ENCODE measurements around the gene SV2C. TPM values are rescaled to one million over a fixed set of nuclear protein-coding genes. Genes with fewer than 3 reads are reported as not detected.

SV2C gene
- total and polyA plus RNA-seq, 10 of the 15 experiments (the other 5 are each of a cell fraction or from before 2014, with no cell fraction given): under 0.01 to 1.1 (median 0.63) TPM

- in situ Hi-C loops (cut with MboI) (no loop called here), intact Hi-C loops (cut with micrococcal nuclease; ENCODE audit: unreplicated experiment) (no loop called here)
- DNase-seq (ENCODE audit: low read depth, low spot score) (no peak), FAIRE-seq (no peak), ATAC-seq (no peak)
- H3K27ac ChIP-seq (ENCODE audit: control insufficient read depth, insufficient read depth): no peak overlapping the region
- ChIA-PET POLR2A (no interaction called here), SMC1A (ENCODE audit: uncharacterized antibody, unreplicated experiment) (no interaction called here), CTCF (interaction anchor here (1.1 to 1.6 kb wide), 2 partner anchors 22 to 49 kb away, joined by 3 to 4 read pairs; no protein-coding TSS in a partner anchor), RAD21 (ENCODE audit: unreplicated experiment) (interaction anchor here (1.3 kb wide), 1 partner anchor 239 kb away, joined by 4 read pairs; no protein-coding TSS in a partner anchor)
- H3K9me3 ChIP-seq (replicated peaks; ENCODE audit: control insufficient read depth, insufficient read depth, low read length): no peaks in the 10 kb centered on the region
- H3K4me2 ChIP-seq (ENCODE audit: control insufficient read depth, insufficient read depth): no peak overlapping the region
- H2AFZ ChIP-seq (ENCODE audit: control insufficient read depth, low read depth, low read length): no peak overlapping the region
- H3K27me3 ChIP-seq (replicated peaks in 1 of 2; ENCODE audit: control insufficient read depth in 2 of 2, insufficient read depth in 2 of 2, low read length in 1 of 2): no peaks in the 10 kb centered on the region
- H3K79me2 ChIP-seq (ENCODE audit: control insufficient read depth, insufficient read depth, low read length): no peaks in the 10 kb centered on the region
- H4K20me1 ChIP-seq (ENCODE audit: control insufficient read depth, insufficient read depth): no peaks in the 10 kb centered on the region
- H3K36me3 ChIP-seq (ENCODE audit: control insufficient read depth in 2 of 2, insufficient read depth in 2 of 2, low read length in 1 of 2): no peaks in the 10 kb centered on the region
- 46% methylated on average over 2 of the region's 2 CpGs for WGBS (ENCODE audit: insufficient coverage, insufficient replicate concordance, low lambda C conversion rate, missing lambda C conversion rate)
- no peak overlapping the region for H3K9ac ChIP-seq (ENCODE audit: control insufficient read depth, insufficient read depth, low read length)
- no TSS peak for BruUV-seq (replicated peaks)
- no peak overlapping the region for H3K4me3 ChIP-seq
- no peaks in the 10 kb centered on the region for H3K4me1 ChIP-seq (ENCODE audit: control insufficient read depth, insufficient read depth, low read length)
- TF ChIP-seq MLLT1 (IDR thresholded peaks at IDR 0.05): no peak
- TF ChIP-seq CBFB (IDR thresholded peaks at IDR 0.05; ENCODE audit: low read depth): no peak
- TF ChIP-seq CTCF (IDR thresholded peaks at IDR 0.05 in 2 of 3, conservative IDR thresholded peaks at IDR 0.05 in 1 of 3; ENCODE audit: control insufficient read depth in 2 of 3, extremely low read depth in 1 of 3, insufficient read depth in 1 of 3, low read depth in 3 of 3, low read length in 3 of 3): no peak
- no peak for TF ChIP-seq PBX3 (IDR thresholded peaks at IDR 0.05; ENCODE audit: insufficient replicate concordance, low read depth, low read length)
- no peak for TF ChIP-seq ZBTB4 (CRISPR knock-in tag; IDR thresholded peaks at IDR 0.05)
- no peak for TF ChIP-seq STAT3 (IDR thresholded peaks at IDR 0.05; ENCODE audit: low read depth, low read length)
- no peak for TF ChIP-seq ZBTB33 (IDR thresholded peaks at IDR 0.05)
- TF ChIP-seq FOXM1 (IDR thresholded peaks at IDR 0.05; ENCODE audit: low read depth, low read length): no peak
- TF ChIP-seq PAX8 (IDR thresholded peaks at IDR 0.05): no peak
- TF ChIP-seq ZNF274 (IDR thresholded peaks at IDR 0.05; ENCODE audit: insufficient read depth, insufficient read length): no peak
- no peak for TF ChIP-seq SREBF1 (IDR thresholded peaks at IDR 0.05; ENCODE audit: low read length)
- no peak for TF ChIP-seq HDAC2 (IDR thresholded peaks at IDR 0.05)
- TF ChIP-seq MXI1 (IDR thresholded peaks at IDR 0.05; ENCODE audit: low read depth, low read length): no peak
- no peak for TF ChIP-seq PML (IDR thresholded peaks at IDR 0.05; ENCODE audit: low read length)
These were observed 222.1 kb downstream of the SV2C start for GRCh38 chr5:76305269-76305668.
